HUES64 (cell line): ENCODE measurements around the gene OPCML.

ENCODE experiments used
- H3K27ac ChIP-seq: 2 replicates; pipeline ENCODE4 v1.7.0; 2013; ENCODE audit warnings: low read depth, low read length, inconsistent platforms
- H3K27me3 ChIP-seq: 2 replicates; pipeline ENCODE4 v1.6.1; 2013; ENCODE audit warnings: mild to moderate bottlenecking, low read length; ENCODE audit not compliant: insufficient read depth
- H3K36me3 ChIP-seq: 2 replicates; pipeline ENCODE4 v1.6.1; 2013; ENCODE audit warnings: mild to moderate bottlenecking, low read length; ENCODE audit not compliant: insufficient read depth
- H3K4me1 ChIP-seq: 2 replicates; pipeline ENCODE4 v1.6.1; 2013; ENCODE audit warnings: mild to moderate bottlenecking, low read length, moderate library complexity; ENCODE audit not compliant: insufficient read depth
- H3K4me3 ChIP-seq: 2 replicates; pipeline ENCODE4 v1.5.1; 2013; ENCODE audit warnings: mild to moderate bottlenecking, low read length, moderate library complexity
- H3K9ac ChIP-seq: 2 replicates; pipeline ENCODE4 v1.6.1; 2013; ENCODE audit warnings: mild to moderate bottlenecking, low read depth, low read length
- H3K9me3 ChIP-seq: 2 replicates; pipeline ENCODE4 v1.6.1; 2013; ENCODE audit warnings: low read depth, low read length; ENCODE audit not compliant: insufficient read depth
- WGBS: fragments of 150-250, 120-280 bp; methylation state at CpG from one replicate; pipeline ENCODE4 v1.1.7; 2013; ENCODE audit warnings: missing lambda C conversion rate; 5-methylcytosine and 5-hydroxymethylcytosine counted together

The OPCML gene

GRCh38 chr11:133291780-133292179 is 240.5 kb downstream of the OPCML start:
- no peaks in the 10 kb centered on the region for H3K4me1 ChIP-seq
- no peaks in the 10 kb centered on the region for H3K9me3 ChIP-seq
- WGBS, result 96% methylated on average over 7 of the region's 7 CpGs

GRCh38 chr11:133285359-133285758 is 246.9 kb downstream of the OPCML start:
- Histone ChIP-seq H3K36me3 (no peaks in the 10 kb centered on the region), H3K4me1 (peaks cover 12% of the 10 kb centered on the region), H3K27me3 (no peaks in the 10 kb centered on the region), H3K27ac (no peak overlapping the region), H3K9ac (no peak overlapping the region), H3K4me3 (no peak overlapping the region), H3K9me3 (no peaks in the 10 kb centered on the region)
- WGBS, result 59% methylated on average over 6 of the region's 6 CpGs

More at GRCh38 chr11:133291780-133292179, 240.5 kb downstream of the OPCML start:
- no peaks in the 10 kb centered on the region for H3K36me3 ChIP-seq
- no peak overlapping the region for H3K4me3 ChIP-seq
- H3K27me3 ChIP-seq, result no peaks in the 10 kb centered on the region
- no peak overlapping the region for H3K9ac ChIP-seq
- H3K27ac ChIP-seq, result no peak overlapping the region

- no peak overlapping the region for H3K27ac ChIP-seq
- H3K9ac ChIP-seq, result no peak overlapping the region
- H3K4me3 ChIP-seq, result no peak overlapping the region
- H3K4me1 ChIP-seq, result peaks cover 16% of the 10 kb centered on the region
- H3K36me3 ChIP-seq, result no peaks in the 10 kb centered on the region
- H3K9me3 ChIP-seq, result no peaks in the 10 kb centered on the region
- no peaks in the 10 kb centered on the region for H3K27me3 ChIP-seq
- WGBS, result 87% methylated on average over 8 of the region's 9 CpGs
These were observed 248.1 kb downstream of the OPCML start for GRCh38 chr11:133284156-133284555.

DNA sequence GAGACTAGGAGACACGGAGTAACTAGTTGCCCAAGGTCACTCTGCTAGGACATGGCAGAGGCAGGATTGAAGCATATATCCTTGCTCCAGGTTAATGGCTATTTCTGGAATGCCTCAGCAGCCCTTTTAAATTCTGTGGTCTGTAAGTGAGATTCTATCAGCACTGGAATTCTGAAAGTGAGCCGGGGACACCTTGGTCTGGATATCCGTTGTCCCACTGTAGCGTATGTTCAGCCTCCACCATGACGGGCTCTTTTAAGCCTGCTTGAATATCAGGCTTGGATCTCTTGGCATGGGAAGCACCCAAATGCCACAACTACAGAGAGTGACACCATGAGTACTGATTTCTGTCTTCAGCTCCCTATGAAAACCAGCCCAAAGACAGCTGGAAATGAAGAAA is 254.4 kb downstream of the OPCML start:
- peaks cover 4% of the 10 kb centered on the region; the same call in 1 of the 2 replicates for H3K4me1 ChIP-seq
- no peaks in the 10 kb centered on the region for H3K36me3 ChIP-seq
- 92% methylated on average over 5 of the region's 5 CpGs for WGBS
- no peak overlapping the region for H3K4me3 ChIP-seq
- H3K9me3 ChIP-seq, result no peaks in the 10 kb centered on the region
- H3K9ac ChIP-seq, result no peak overlapping the region
- H3K27ac ChIP-seq, result no peak overlapping the region
- H3K27me3 ChIP-seq, result no peaks in the 10 kb centered on the region

DNA sequence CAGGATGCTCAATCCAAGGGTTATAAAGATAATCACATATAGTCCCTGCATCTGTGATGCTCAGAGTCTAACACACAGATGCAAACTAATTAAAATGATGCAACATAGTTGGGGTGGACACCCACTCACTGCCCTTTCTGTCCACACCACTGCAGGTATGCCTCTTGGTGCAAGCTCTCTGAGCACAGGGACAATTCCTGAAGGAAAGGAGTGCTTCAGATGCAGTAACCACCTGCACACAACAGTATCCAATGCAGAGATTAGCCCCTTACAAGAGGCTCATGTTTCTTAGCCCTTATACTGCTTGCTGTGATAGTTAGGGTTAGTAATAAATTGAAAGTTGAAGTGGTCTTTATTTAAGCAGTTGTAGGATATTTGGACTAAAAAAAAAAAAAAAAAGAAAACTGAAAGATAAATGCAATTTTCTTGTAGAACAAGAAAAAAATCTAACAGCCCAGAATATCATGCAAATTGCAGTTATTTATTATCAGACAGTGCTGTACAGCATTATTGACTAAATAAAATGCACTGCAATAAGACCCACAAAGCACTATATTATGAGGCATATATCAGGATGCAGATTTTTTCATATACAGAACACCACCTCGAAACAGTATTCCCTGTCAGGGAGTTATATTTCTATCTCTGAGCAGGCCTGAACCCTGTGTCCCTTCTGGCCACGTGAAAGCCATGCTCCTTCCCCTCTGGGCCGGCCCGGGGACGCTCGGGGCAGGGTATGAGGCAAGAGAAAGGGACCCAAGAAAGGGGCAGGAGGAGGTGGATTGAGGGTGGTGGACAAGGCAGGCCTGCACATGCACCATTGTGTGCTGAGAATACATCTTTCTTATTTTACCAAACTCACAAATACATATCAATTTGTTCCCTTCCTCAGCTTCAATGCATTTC is 260.2 kb downstream of the OPCML start:
- no peaks in the 10 kb centered on the region for H3K27me3 ChIP-seq
- WGBS, result 89% methylated on average over 6 of the region's 6 CpGs
- no peaks in the 10 kb centered on the region for H3K9me3 ChIP-seq
- H3K27ac ChIP-seq, result no peak overlapping the region
- no peaks in the 10 kb centered on the region for H3K4me1 ChIP-seq
- no peak overlapping the region for H3K4me3 ChIP-seq
- no peak overlapping the region for H3K9ac ChIP-seq
- H3K36me3 ChIP-seq, result no peaks in the 10 kb centered on the region

- H3K4me1 ChIP-seq, result no peaks in the 10 kb centered on the region
- no peaks in the 10 kb centered on the region for H3K9me3 ChIP-seq
- H3K27me3 ChIP-seq, result no peaks in the 10 kb centered on the region
- H3K9ac ChIP-seq, result no peak overlapping the region
- H3K4me3 ChIP-seq, result no peak overlapping the region
- no peak overlapping the region for H3K27ac ChIP-seq
- H3K36me3 ChIP-seq, result no peaks in the 10 kb centered on the region
These were observed 261.1 kb downstream of the OPCML start for GRCh38 chr11:133271206-133271605.

GRCh38 chr11:133269267-133269666 is 263.0 kb downstream of the OPCML start:
- Histone ChIP-seq H3K27me3 (no peaks in the 10 kb centered on the region), H3K9ac (no peak overlapping the region), H3K4me3 (no peak overlapping the region), H3K27ac (no peak overlapping the region), H3K9me3 (no peaks in the 10 kb centered on the region), H3K36me3 (no peaks in the 10 kb centered on the region), H3K4me1 (no peaks in the 10 kb centered on the region)
- 94% methylated on average over 2 of the region's 2 CpGs for WGBS

DNA sequence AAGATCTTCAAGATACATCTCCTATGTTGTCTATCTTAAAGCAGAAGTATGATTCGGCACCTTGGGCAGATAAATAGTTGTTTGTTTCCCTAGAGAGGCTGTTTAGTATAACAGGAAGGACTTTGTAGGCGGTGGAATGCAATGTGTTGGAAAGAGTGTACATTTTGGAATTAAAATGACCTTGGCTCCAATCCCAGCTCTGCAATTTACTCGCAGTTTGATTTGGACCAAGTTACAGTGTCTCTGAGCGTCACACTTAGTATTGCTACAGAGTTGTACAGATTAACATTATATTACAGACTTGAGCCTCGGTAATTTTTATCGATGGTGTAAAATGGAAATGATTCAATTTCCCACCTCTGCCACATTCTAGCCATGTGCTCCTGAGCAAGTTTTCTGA is 265.3 kb downstream of the OPCML start:
- WGBS, result 99% methylated on average over 6 of the region's 6 CpGs
- H3K27ac ChIP-seq, result no peak overlapping the region
- H3K9ac ChIP-seq, result no peak overlapping the region
- no peaks in the 10 kb centered on the region for H3K36me3 ChIP-seq
- no peaks in the 10 kb centered on the region for H3K9me3 ChIP-seq
- no peak overlapping the region for H3K4me3 ChIP-seq
- H3K4me1 ChIP-seq, result no peaks in the 10 kb centered on the region
- no peaks in the 10 kb centered on the region for H3K27me3 ChIP-seq

DNA sequence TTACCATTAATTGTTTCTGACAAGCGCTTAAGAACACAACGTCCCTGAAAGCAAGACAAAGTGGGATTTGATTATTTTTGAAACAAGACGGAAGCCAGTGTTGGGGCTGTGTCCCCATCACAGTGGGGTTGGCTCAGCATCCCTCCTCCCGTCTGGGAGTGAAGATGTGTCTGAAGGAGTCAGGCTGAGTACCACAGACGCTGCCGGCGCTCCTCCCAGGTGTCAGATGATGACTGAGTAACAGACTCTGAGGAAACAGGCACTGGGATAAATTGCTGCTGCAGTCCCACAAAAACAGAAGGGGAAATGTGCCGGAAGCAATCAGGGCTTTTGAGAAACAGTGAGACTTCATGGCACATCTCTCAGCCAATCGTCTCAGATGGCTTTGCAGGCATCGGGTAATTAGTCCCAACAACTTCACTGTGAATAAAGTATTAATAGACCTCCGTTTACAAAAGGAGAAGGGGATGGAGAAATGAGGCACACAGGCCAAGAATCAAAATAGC is 266.7 kb downstream of the OPCML start:
- no peaks in the 10 kb centered on the region for H3K27me3 ChIP-seq
- no peaks in the 10 kb centered on the region for H3K9me3 ChIP-seq
- H3K36me3 ChIP-seq, result no peaks in the 10 kb centered on the region
- H3K4me1 ChIP-seq, result no peaks in the 10 kb centered on the region
- H3K27ac ChIP-seq, result no peak overlapping the region
- no peak overlapping the region for H3K9ac ChIP-seq
- WGBS, result 93% methylated on average over 11 of the region's 11 CpGs
- no peak overlapping the region for H3K4me3 ChIP-seq

DNA sequence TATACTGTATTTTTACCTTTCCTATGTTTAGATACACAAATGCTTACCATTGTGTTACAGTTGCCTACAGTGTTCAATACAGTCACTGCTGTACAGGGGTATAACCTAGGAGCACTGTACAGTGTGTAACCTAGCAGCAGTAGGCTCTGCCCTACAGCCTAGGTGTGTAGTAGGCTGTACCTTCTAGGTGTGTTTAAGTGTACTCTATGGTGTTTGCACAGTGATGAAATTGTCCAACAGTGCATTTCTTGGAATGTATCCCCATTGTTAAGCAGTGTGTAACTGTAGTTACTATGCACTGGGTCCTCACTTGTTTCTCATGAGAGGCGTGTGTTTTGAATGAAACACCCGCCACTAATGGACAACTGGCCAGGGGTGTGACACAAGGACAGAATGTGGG is 269.0 kb downstream of the OPCML start:
- Histone ChIP-seq H3K4me3 (no peak overlapping the region), H3K9me3 (no peaks in the 10 kb centered on the region)
- WGBS, result 95% methylated on average over 2 of the region's 2 CpGs

DNA sequence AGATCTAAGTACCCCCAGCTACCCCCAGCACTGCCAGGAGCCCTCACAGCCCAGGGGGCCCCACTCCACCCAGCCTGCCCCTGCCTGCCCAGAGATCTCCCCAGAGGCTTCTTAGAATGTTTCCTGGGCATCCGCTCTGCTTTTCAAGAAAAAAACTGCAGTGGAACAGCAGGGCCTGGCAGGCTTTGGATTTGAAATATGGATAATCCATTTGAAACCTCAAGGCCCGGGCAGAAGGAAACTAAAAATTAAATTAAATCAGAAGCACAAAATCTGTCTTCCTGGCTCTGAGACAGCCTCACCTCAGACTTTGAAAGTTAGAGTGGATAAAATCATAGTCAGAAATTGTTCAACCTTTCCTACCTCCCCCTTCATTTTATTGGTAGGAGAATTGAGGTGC is 273.6 kb downstream of the OPCML start:
- Histone ChIP-seq H3K27ac (no peak overlapping the region), H3K9me3 (no peaks in the 10 kb centered on the region), H3K36me3 (no peaks in the 10 kb centered on the region), H3K4me1 (no peaks in the 10 kb centered on the region), H3K9ac (no peak overlapping the region), H3K4me3 (no peak overlapping the region), H3K27me3 (no peaks in the 10 kb centered on the region)
- WGBS, result 89% methylated on average over 2 of the region's 2 CpGs

More for the DNA sequence above, 269.0 kb downstream of the OPCML start:
- Histone ChIP-seq H3K27ac (no peak overlapping the region), H3K36me3 (no peaks in the 10 kb centered on the region), H3K9ac (no peak overlapping the region), H3K4me1 (no peaks in the 10 kb centered on the region), H3K27me3 (no peaks in the 10 kb centered on the region)
